Stimulated activated naive CD4-positive, alpha-beta T cell treated with Interleukin-2 at 50 U/mL for 16 hours (primary cell): ENCODE measurements around the gene WWP2.

Experiments used
- DNase-seq: peaks from one replicate; lab custom pipeline; 2025; lab: John Stamatoyannopoulos, UW

WWP2 gene

GRCh38 chr16:69890114-69890891 lies 128.2 kb downstream of the WWP2 start:
- DNase-seq: no peak

GRCh38 chr16:69890892-69891282 lies 128.8 kb downstream of the WWP2 start:
- no peak for DNase-seq

- no peak for DNase-seq
These were observed 130.2 kb downstream of the WWP2 start for GRCh38 chr16:69892378-69892777.

DNA sequence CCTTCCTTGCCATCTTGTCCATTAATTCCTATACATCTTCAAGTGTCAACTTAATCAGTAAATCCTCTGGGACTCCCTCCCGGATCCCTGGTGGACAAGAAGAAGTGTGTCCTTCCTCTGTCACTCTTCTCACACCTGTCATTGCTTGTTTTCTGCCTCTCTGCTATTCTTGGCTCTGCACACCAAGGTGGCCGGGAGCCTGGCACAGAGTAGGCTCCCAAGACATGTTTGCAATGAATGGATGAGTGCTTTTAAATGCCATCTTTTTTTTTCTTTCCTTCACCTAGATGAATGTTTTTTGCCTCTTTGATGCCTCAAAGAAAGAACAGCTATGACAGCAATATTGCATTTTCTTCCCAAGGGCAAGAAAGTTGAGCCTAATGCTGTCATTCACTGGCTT lies 131.0 kb downstream of the WWP2 start:
- DNase-seq: no peak

- no peak for DNase-seq
These were observed 132.5 kb downstream of the WWP2 start for GRCh38 chr16:69894676-69895075.

DNA sequence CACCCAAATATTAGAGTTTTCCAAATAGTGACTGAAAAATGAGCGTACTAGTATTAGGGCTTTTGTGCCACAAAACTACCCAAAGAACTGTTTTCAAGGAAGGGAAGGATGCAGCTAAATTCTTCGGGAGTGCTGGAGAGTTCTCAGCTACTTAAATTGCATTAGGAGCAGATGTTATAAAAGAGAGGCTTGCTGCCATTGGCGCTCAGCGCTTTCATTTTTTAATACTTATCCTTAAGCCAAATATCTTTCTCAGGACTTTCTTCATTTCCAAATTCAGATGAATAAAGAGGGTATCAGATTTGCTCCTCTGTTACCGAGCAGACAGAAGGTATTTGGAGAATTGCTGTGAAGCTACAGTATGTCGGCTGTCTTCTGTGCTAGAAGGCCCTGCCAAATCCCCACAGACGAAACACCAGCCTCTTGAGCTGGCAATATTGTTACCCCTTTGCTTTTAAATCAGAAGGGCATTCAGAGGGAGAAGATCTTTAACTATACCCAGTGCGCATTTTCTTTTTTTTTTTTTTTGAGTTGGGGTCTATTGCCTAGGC lies 141.8 kb downstream of the WWP2 start:
- DNase-seq: no peak

DNA sequence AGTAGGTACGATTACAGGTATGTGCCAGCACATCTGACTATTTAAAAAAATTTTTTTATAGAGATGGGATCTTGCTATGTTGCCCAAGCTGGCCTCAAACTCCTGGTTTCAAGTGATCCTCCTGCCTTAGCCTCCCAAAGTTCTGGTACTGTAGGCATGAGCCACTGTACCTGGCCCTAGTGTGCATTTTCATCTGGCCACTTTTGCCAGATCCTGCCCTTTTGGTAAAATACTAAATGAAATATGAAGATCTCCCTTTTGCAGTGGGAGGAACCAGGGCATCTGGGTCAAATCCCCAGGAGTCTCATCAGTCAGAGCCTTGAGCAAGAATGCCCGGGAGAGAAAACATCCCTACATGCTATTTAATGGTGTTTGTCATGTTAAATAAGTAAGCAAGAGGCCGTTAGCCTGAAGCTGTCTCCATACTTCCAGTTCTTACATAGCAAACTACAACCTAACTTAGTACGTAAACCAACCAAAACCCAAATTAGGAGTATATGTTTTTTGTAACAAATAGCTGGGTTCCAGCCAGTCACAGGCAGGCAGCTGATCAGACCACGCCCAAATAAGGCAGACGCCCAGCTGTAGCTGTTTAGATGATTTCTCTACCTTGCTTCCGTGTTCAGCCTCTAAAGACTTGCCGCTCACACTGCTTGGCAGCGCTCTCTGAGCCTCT lies 142.5 kb downstream of the WWP2 start:
- no peak for DNase-seq

GRCh38 chr16:69905171-69905555 lies 143.0 kb downstream of the WWP2 start:
- DNase-seq: no peak

GRCh38 chr16:69906838-69907401 lies 144.8 kb downstream of the WWP2 start:
- DNase-seq: no peak

- no peak for DNase-seq
These were observed 146.9 kb downstream of the WWP2 start for GRCh38 chr16:69909043-69909442.

DNA sequence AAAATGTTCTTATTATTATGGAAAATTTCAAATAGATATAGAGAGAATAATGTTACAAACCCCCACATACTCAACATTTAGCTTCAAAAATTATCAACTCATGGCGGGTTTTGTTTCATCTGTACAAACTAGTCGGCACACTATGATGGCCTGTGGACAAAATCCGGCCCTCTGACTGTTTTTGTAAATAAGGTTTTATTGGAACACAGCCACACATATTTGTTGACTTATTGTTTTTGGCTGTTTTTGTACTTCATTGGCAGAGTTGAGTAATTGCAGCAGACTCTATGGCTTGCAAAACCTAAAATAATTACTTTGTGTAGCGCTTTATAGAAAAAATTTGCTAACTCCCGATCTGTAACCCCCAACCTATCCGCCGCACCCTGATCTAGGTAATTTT lies 147.6 kb downstream of the WWP2 start:
- DNase-seq: no peak

GRCh38 chr16:69910964-69911363 lies 148.8 kb downstream of the WWP2 start:
- DNase-seq: no peak

DNA sequence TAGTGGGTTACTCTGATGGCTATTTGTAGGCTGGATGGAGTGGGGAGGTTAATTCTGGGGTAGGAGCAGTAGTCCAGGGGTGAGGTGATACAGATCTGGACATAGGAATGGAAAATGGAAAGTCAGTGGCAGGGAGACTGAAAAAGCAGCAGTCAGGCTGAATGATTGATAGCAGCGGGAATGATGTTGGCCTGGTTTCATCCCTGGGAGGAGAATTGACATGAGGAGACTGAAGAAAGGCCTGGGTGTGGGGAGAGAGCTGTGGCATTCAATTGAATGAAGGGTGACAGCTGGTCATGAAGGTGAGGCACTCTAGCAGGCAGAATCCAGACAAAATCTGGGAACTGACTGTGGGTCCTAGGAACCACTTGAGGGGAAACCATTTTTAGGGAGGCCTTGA lies 154.3 kb downstream of the WWP2 start:
- no peak for DNase-seq

DNA sequence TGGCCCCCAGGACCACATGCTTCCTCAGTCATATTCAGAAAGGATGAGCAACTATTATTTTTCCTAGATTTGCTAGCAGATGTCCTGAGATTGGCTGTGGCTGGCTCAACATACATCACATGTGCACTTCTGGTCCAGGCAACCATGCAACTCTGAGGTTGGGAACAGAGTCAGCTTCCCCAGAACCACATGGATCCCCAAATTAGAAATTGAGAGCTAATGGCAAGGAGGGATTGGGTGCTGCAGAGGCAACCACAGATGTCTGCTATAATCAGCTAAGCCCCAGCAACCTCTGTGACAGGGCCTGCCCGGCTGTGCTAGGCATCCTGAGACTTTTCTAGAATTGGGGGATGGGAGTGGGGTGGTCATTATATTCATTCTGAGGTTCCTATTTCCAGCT lies 155.2 kb downstream of the WWP2 start:
- DNase-seq: no peak

DNA sequence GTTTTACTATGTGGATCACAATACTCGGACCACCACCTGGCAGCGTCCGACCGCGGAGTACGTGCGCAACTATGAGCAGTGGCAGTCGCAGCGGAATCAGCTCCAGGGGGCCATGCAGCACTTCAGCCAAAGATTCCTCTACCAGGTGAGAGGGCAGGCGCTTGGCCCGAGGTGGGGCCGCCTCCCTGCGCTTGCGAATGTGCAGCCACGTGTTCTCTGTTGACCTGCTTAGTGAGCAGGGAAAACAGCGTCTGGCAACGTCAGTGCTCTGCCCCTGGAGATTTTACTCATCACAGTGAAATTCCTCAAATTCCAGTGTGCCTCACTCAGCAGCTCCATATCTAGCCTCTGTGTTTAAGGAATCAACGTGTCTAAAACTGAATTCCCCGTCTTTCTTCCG lies 155.6 kb downstream of the WWP2 start:
- no peak for DNase-seq

GRCh38 chr16:69918241-69918640 lies 156.1 kb downstream of the WWP2 start:
- no peak for DNase-seq

GRCh38 chr16:69921127-69921526 lies 159.0 kb downstream of the WWP2 start:
- no peak for DNase-seq

DNA sequence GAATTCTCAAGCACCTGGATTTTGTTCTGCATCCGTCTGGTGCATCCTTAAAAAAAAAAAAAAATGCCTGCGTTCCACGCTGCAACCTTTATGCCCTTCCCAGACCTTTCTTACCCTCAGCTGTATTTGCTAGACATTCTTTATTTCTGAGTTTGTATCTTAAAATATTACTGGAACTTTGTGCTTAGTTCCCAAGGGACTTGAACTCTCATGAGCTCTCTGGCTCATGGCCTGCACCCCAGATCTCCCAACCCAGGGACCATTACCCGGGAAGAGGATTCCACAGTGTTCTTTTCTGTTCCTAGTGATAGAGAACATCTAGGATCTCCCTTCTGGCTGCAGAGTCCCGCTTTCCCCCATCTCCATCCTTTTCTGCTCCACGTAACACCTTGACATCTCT lies 160.1 kb downstream of the WWP2 start:
- no peak for DNase-seq

DNA sequence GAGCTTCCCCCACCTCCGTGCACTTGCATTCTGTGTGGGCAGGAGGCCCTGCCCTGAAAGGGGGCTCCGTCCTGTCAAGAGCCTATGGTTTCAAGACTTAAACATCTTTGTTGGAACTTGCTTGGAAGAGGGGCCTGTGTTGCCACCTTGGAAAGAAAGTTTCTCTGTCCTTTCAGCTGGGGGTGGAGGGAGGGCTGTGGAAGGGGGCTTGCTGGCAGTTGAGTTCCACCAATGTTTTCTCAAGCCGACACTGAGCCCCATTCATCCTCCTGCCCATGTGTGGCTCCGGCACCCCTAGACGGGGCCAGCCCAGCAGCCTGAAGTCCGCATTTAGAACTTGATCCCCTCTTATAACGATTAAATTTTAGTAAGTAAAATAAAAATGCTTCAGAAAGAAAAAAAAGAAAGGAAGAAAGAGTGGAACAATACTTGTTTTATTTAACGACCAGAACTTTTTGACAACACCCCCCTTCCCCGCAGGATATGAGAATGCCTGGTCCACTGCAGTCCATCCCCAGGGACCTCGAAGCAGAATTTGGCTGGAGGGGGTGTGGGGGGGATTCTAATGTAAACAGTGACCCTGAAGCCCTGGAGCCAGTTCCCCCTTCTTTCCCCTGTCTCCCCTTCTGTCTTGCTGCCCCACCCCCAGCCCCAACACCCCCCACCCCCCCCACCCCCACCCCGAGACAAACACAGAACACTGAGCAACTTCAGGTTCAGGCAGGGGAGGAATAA lies 162.1 kb downstream of the WWP2 start:
- DNase-seq: no peak

DNA sequence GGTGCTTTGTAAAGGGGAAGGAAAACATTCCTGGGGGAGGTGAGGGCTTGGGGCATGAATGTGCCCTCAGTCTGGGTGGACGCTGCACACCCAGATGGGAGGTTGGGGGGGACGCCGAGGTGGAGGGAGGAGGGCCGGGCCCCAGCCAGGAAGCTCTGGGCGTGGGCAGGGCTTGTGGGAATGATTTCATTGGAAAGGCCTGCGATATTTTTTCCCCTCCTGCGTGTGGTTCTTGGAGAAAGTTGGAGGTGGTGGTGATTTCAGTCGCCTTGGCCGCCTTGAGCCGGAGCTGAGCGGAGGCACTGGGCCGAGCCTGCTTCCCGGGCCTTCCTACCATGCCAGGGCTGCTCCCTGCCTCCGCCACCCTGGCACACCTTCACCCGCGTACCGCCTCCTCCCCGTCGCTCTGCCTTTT lies 162.7 kb downstream of the WWP2 start:
- DNase-seq: no peak

- no peak for DNase-seq
These were observed 163.2 kb downstream of the WWP2 start for GRCh38 chr16:69925311-69925710.

- DNase-seq: no peak
These were observed 164.1 kb downstream of the WWP2 start for GRCh38 chr16:69926241-69926640.
